ENCODE results near the gene DSCAML1. TPM values are rescaled to one million over a fixed set of nuclear protein-coding genes. Genes with fewer than 3 reads are reported as not detected.

Gene DSCAML1
- total RNA-seq, 1 experiment from 2014 or later: not detected

GRCh38 chr11:117548876-117549275, 248.1 kb downstream of the DSCAML1 start:
- intact Hi-C loops (cut with micrococcal nuclease): no loop called here
- no peak overlapping the region for H2AFZ ChIP-seq (ENCODE audit: low read depth, low read length, poor library complexity, severe bottlenecking)

More at GRCh38 chr11:117548876-117549275, 248.1 kb downstream of the DSCAML1 start:
- POLR2A ChIA-PET: no interaction called here
- CTCF ChIA-PET: no interaction called here
- Histone ChIP-seq H3K27me3 (ENCODE audit: insufficient read depth, low read length) (peaks cover 41% of the 10 kb centered on the region), H3K36me3 (ENCODE audit: control insufficient read depth in 1 of 2, insufficient read depth in 2 of 2, low read length in 2 of 2) (no peaks in the 10 kb centered on the region), H3K4me1 (ENCODE audit: control insufficient read depth in 1 of 2, insufficient read depth in 2 of 2, low read length in 2 of 2) (no peaks in the 10 kb centered on the region), H3K9me3 (ENCODE audit: control insufficient read depth in 1 of 2, insufficient read depth in 1 of 2, low read depth in 1 of 2, low read length in 2 of 2) (no peaks in the 10 kb centered on the region), H3K4me3 (replicated peaks in 1 of 2; ENCODE audit: low read depth in 1 of 2, low read length in 2 of 2) (no peak overlapping the region), H3K79me2 (ENCODE audit: insufficient read depth, low read length) (no peaks in the 10 kb centered on the region), H4K20me1 (ENCODE audit: insufficient read depth) (no peaks in the 10 kb centered on the region), H3K9ac (ENCODE audit: low read length) (no peak overlapping the region), H3K9me2 (ENCODE audit: insufficient read depth) (no peaks in the 10 kb centered on the region), H3K27ac (ENCODE audit: low read depth, low read length) (no peak overlapping the region), H3K4me2 (ENCODE audit: low read length) (no peak overlapping the region)
- RAD21 ChIA-PET (ENCODE audit: low non-redundant PET in 1 of 2, low total read pairs in 2 of 2, uncharacterized antibody in 2 of 2, unreplicated experiment in 2 of 2): no interaction called here
- TF ChIP-seq CBX3 (IDR thresholded peaks at IDR 0.05; ENCODE audit: low read depth) (no peak), EZH2phosphoT487 (IDR thresholded peaks at IDR 0.05; ENCODE audit: borderline replicate concordance) (no peak), RAD21 (IDR thresholded peaks at IDR 0.05; ENCODE audit: low read depth) (no peak), ZFX (IDR thresholded peaks at IDR 0.05) (no peak), CEBPB (IDR thresholded peaks at IDR 0.05; ENCODE audit: low read depth) (no peak), FOSL1 (IDR thresholded peaks at IDR 0.05; ENCODE audit: low read depth) (no peak), ZNF274 (IDR thresholded peaks at IDR 0.05; ENCODE audit: low read depth, low read length) (no peak), SIN3A (IDR thresholded peaks at IDR 0.05; ENCODE audit: low read depth) (no peak), EZH2 (IDR thresholded peaks at IDR 0.05) (no peak), ZBTB33 (IDR thresholded peaks at IDR 0.05; ENCODE audit: extremely low read depth, insufficient replicate concordance, low read length) (no peak), SRF (IDR thresholded peaks at IDR 0.05; ENCODE audit: low read depth) (no peak), EGR1 (IDR thresholded peaks at IDR 0.05; ENCODE audit: low read depth) (no peak), SP1 (IDR thresholded peaks at IDR 0.05; ENCODE audit: low read depth) (no peak), ELF1 (IDR thresholded peaks at IDR 0.05; ENCODE audit: borderline replicate concordance, low read depth) (no peak), YY1 (IDR thresholded peaks at IDR 0.05; ENCODE audit: extremely low read depth, insufficient replicate concordance, low read depth, low read length) (no peak), CTCF (IDR thresholded peaks at IDR 0.05 in 2 of 3, conservative IDR thresholded peaks at IDR 0.05 in 1 of 3; ENCODE audit: borderline replicate concordance in 1 of 3, insufficient read depth in 1 of 3, low read depth in 2 of 3, low read length in 2 of 3) (no peak), POLR2A (IDR thresholded peaks at IDR 0.05; ENCODE audit: borderline replicate concordance, extremely low read depth, insufficient read depth, insufficient read length) (no peak), JUND (IDR thresholded peaks at IDR 0.05) (no peak)
- DNase-seq (ENCODE audit: low read depth, low spot score) (no peak), ATAC-seq (no peak)
- no TSS peak for BruUV-seq (replicated peaks)

Data from HCT116 (cell line).